NCI-H446 (cell line): ENCODE results near the gene TMEM271.

Experiments used
- DNase-seq, 2 experiments: peaks; one replicate each; lab custom pipeline; 2025; lab: John Stamatoyannopoulos, UW

The TMEM271 gene

GRCh38 chr4:532588-533317, 43.3 kb downstream of the TMEM271 start:
- DNase-seq, result no peak

- no peak for DNase-seq
Measured at GRCh38 chr4:531721-532565, 44.2 kb downstream of the TMEM271 start.

GRCh38 chr4:531076-531475, 45.0 kb downstream of the TMEM271 start:
- no peak for DNase-seq

- no peak for DNase-seq
Measured at GRCh38 chr4:530017-530781, 45.9 kb downstream of the TMEM271 start.

- no peak for DNase-seq
Measured at GRCh38 chr4:529563-529962, 46.5 kb downstream of the TMEM271 start.

GRCh38 chr4:528835-529234, 47.3 kb downstream of the TMEM271 start:
- no peak for DNase-seq

- DNase-seq, result no peak
Measured at GRCh38 chr4:528296-528695, 47.8 kb downstream of the TMEM271 start.

GRCh38 chr4:526971-527460, 49.1 kb downstream of the TMEM271 start:
- no peak for DNase-seq

- DNase-seq, result no peak
Measured at GRCh38 chr4:526189-526909, 49.7 kb downstream of the TMEM271 start.

- no peak for DNase-seq
Measured at GRCh38 chr4:525660-526059, 50.4 kb downstream of the TMEM271 start.

GRCh38 chr4:524196-524595, 51.9 kb downstream of the TMEM271 start:
- no peak for DNase-seq
